PC-3 (cell line): ENCODE results near the gene PRKN.

Source experiments
- CTCF ChIP-seq: fragments of 300-600 bp; sonication (generic); conservative IDR thresholded peaks from 2 replicates; pipeline ENCODE4 v1.5.1; 2017; ENCODE audit warnings: antibody characterized with exemption, low read depth, mild to moderate bottlenecking, low read length
- EZH2phosphoT487 ChIP-seq: fragments of 300-600 bp; sonication (generic); IDR thresholded peaks from 2 replicates; pipeline ENCODE4 v1.6.1; 2018; ENCODE audit warnings: mild to moderate bottlenecking, antibody characterized with exemption, low read length, borderline replicate concordance

DNA sequence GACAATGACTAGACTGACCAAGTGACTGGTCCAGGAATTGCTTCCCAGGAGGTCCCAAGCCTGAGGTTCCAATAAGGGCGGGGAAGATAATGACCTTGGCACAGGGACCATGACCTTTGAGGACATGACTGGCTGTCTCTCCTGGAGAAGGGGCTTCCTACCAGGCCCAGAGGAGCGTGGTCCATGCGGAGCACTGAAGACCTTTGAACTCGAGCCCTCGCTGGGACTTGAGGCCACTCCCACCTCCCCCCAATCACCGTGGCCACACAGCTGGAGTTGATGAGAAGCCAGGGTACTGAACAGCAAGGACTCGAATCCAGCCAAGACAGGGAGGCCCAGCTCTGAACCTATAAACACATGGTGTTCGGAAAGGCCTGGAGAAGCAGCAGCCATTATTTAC, 677.0 kb downstream of the PRKN start:
- TF ChIP-seq CTCF (no peak), EZH2phosphoT487 (no peak)
